Neural progenitor cell (in vitro differentiated cells): ENCODE results near the gene MDC1.

ENCODE experiments used
- CTCF ChIP-seq: fragments of 200-600 bp; sonication (generic); IDR thresholded peaks from 2 replicates; pipeline ENCODE4 v1.5.1; 2017; ENCODE audit warnings: antibody characterized with exemption, mild to moderate bottlenecking
- EZH2phosphoT487 ChIP-seq: fragments of 200-600 bp; sonication (generic); IDR thresholded peaks from 2 replicates; pipeline ENCODE4 v1.6.1; 2017; ENCODE audit warnings: antibody characterized with exemption

- TF ChIP-seq EZH2phosphoT487 (no peak), CTCF (no peak)
Observed at GRCh38 chr6:30709101-30709868, 7.8 kb downstream of the MDC1 start.
